Left kidney (tissue), 2 donors: ENCODE measurements around the gene ENTPD2. TPM values are rescaled to one million over a fixed set of nuclear protein-coding genes. Genes with fewer than 3 reads are reported as not detected.
A peak's percentile ranks its signal among the peaks of the same experiment; 100 is the strongest.

Experiments used
- DNase-seq: peaks from one replicate; pipeline ENCODE4 v3.0.0-alpha.2; 2013
- polyA plus RNA-seq: library from polyadenylated mRNA; unstranded; fragments of 120-200 nt; gene quantifications from one replicate; pipeline ENCODE4 v1.2.1, GENCODE V29; 2013; ENCODE audit not compliant: insufficient read length

Gene ENTPD2
- polyA plus RNA-seq, 1 donor = 4.7 TPM

- DNase-seq = no peak
Observed at GRCh38 chr9:137080260-137081122, 26.6 kb upstream of the ENTPD2 start.

GRCh38 chr9:137079401-137079787 lies 25.5 kb upstream of the ENTPD2 start:
- no peak for DNase-seq

GRCh38 chr9:137078701-137079400 lies 25.0 kb upstream of the ENTPD2 start:
- DNase-seq = no peak

- DNase-seq = no peak
Observed at GRCh38 chr9:137077758-137078693, 24.2 kb upstream of the ENTPD2 start.

GRCh38 chr9:137077010-137077747 lies 23.3 kb upstream of the ENTPD2 start, which contains the start of gene UAP1L1:
Gene UAP1L1 (plus strand): TSS chr9:137077517. CDS start chr9:137077533, 16 bp downstream.
- no peak for DNase-seq

- DNase-seq = no peak
Observed at GRCh38 chr9:137076636-137077009, 22.8 kb upstream of the ENTPD2 start.

GRCh38 chr9:137075275-137075775 lies 21.5 kb upstream of the ENTPD2 start:
- DNase-seq = no peak

- no peak for DNase-seq
Observed at GRCh38 chr9:137074657-137075274, 20.9 kb upstream of the ENTPD2 start.

GRCh38 chr9:137073992-137074399 lies 20.1 kb upstream of the ENTPD2 start:
- no peak for DNase-seq

GRCh38 chr9:137071282-137071681 lies 17.4 kb upstream of the ENTPD2 start:
- DNase-seq = no peak

- no peak for DNase-seq
Observed at GRCh38 chr9:137070906-137071275, 17.0 kb upstream of the ENTPD2 start.

GRCh38 chr9:137070201-137070905 lies 16.5 kb upstream of the ENTPD2 start, which contains the start of gene SAPCD2:
Gene SAPCD2 (minus strand): TSS chr9:137070557. CDS start chr9:137070460, 97 bp downstream.
- DNase-seq = peak; percentile 84

GRCh38 chr9:137069508-137070091 lies 15.7 kb upstream of the ENTPD2 start:
- no peak for DNase-seq

GRCh38 chr9:137068539-137069507 lies 15.0 kb upstream of the ENTPD2 start:
- no peak for DNase-seq

- DNase-seq = no peak
Observed at GRCh38 chr9:137067860-137068538, 14.1 kb upstream of the ENTPD2 start.

GRCh38 chr9:137066096-137066861 lies 12.4 kb upstream of the ENTPD2 start:
- DNase-seq = no peak
